ENCODE results near the gene LRR1. TPM values are rescaled to one million over a fixed set of nuclear protein-coding genes. Genes with fewer than 3 reads are reported as not detected.
"Not testable (repeated sequence)": the region's sequence is repeated elsewhere in the genome, so short reads cannot be mapped to it uniquely, and the experiment has no call there.

The LRR1 gene
- total RNA-seq: 7.0 TPM

- peak; percentile 88 for DNase-seq (ENCODE audit: low spot score)
Measured at GRCh38 chr14:49598485-49599300, at the start of gene LRR1. TSS of gene LRR1 (plus strand) at chr14:49598940. CDS start at chr14:49599021, 81 bp downstream.

DNA sequence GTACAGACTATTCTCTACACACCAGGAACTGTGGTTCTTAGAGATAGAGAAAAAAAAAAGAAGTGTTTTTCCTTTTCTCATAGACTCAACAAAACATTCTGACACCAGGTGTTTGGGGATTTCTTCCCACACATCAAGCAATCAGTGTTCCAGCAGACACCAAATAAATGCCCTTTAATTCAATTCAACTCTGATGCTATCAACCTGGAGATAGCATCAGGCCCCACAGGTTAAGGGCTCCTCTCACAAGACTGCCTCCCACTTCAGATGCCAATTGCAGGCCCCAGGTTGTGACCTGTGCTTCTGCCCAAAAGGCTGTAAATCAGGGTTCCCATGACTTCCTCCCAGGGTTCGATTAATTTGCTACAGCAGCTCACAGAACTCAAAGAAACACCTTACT lies 49.3 kb upstream of the LRR1 start:
- DNase-seq (ENCODE audit: low spot score): no peak

DNA sequence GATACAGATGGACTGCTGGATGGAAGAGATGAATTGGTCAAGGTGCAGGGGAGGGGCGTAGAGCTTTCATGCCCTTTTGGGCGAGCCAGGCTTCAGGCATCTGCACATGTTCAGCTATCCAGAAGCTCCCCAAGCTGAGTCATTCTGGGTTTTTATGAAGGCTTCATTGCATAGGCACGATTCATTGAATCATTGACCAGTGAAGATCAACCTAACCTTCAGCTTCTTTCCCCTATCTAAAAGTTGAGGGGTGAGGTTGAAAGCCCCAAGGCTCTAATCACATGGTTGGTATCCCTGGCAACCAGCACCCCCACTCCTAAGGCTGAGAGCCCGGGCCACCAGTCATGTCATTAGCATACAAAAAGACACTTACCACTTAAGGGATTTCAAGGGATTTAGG lies 48.9 kb upstream of the LRR1 start:
- DNase-seq (ENCODE audit: low spot score): no peak

DNA sequence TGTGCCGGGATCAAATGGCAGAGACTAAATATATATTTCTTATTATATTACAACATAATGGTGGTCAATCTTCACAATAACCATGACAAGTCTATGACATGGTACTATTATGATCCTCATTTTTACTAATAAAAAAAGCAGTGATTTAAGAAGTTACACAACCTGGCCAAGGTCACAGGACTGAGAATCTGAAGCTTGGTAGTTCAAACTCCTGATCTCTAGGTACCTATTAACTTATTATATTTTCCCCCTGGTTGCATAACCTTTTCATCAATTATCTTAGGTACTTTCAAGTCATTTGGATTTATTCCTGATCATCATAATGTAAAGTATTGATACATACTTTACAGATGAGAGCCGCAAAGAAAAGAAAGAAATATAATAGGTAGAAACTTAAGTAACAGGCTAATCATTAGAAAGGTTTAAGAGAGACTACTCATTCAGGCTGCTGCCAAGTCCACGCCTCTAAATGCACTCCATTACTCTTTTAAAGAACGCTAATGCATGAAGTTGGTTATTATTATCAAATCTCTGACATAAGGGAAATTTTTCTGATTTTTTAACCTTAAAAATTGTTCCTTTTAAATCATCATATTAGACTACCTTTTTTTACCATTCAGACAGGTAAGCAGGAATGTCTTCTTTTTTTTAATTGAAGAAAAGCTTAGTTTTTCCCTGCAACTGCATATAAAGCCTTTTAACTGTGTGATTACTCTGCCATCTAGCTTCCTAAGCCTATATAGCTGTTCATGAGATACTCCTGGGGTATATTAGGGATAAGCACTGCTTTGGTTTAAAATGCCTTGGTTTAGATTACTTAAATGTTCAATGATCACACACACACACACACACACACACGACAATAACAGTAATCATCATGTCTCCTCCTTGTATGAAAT lies 48.2 kb upstream of the LRR1 start:
- no peak for DNase-seq (ENCODE audit: low spot score)

DNA sequence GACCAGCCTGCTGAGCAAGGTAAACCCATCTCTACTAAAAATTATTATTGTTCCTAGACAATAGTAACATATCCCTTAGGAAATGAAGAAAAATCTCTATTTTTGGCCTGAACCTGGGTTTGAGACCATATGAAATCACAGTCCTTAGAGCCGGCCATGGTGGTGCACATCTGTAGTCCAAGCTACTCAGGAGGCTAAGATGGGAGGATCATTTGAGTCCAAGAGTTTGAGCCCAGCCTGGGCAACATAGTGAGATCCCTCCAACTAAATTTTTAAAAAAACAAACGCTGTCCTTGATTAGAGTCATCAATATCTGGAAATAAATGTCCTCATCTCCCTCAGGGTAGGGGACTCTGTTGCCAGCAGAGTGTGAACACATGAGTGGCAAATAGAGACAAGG lies 47.2 kb upstream of the LRR1 start:
- no peak for DNase-seq (ENCODE audit: low spot score)

DNA sequence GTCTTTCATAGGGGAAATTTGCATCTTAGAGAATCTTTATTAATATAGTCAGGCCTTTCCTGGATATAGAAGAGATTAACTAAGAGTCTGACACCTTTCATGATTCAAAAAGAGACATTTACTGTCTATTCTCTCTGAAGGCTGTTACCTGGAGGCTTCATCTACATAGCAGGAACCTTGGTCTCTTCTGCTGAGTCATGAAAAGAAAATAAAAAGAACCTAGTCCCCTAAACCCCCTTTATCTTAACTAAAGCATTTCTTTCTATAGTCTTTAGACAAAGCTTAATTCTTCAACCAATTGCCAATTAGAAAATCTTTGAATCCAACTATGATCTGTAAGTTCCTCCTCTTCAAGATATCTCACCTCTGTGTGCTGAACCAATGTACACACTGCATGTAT lies 45.6 kb upstream of the LRR1 start:
- no peak for DNase-seq (ENCODE audit: low spot score)

- no peak for DNase-seq (ENCODE audit: low spot score)
Measured at GRCh38 chr14:49553892-49554291, 44.8 kb upstream of the LRR1 start.

- DNase-seq (ENCODE audit: low spot score): no peak
Measured at GRCh38 chr14:49559979-49560768, 38.6 kb upstream of the LRR1 start.

DNA sequence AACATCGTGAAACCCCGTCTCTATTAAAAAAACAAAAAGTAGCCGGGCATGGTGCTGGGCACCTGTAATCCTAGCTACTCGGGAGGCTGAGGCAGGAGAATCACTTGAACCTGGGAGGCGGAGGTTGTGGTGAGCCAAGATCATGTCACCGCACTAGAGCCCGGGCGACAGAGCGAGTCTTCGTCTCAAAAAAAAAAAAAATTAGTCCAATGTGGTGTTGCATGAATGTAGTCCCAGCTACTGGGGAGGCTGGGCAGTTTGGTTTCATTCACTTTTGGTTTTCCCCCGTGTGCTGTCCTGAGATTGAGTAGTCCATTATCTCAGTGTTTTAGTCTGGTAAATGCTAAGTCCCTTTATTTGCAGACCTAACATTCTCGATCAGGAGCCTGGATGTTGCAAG lies 32.0 kb upstream of the LRR1 start:
- no peak for DNase-seq (ENCODE audit: low spot score)

GRCh38 chr14:49569281-49569680 lies 29.5 kb upstream of the LRR1 start:
- DNase-seq (ENCODE audit: low spot score): no peak

GRCh38 chr14:49574038-49574437 lies 24.7 kb upstream of the LRR1 start:
- DNase-seq (ENCODE audit: low spot score): no peak

DNA sequence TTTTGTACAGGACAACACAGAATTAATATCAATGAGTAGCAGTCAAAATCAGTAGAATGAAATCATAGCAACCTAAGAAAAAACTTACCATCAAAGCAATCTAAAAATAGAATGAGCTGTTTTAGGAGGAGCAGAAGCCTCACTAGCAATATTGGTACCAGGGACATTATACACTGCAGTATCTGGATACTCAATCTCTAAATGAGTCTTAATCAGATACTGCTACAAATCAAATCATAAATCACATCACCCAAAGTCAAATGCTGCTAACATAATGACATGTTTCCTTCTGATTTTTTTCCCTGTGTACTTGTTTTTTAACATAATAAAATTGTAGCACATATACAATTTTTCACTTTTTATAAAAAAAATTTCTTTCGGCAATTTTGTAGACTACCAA lies 20.6 kb upstream of the LRR1 start:
- DNase-seq (ENCODE audit: low spot score): no peak

- no peak for DNase-seq (ENCODE audit: low spot score)
Measured at GRCh38 chr14:49579841-49580240, 18.9 kb upstream of the LRR1 start.

GRCh38 chr14:49581209-49582112 lies 17.3 kb upstream of the LRR1 start:
- no peak for DNase-seq (ENCODE audit: low spot score)

DNA sequence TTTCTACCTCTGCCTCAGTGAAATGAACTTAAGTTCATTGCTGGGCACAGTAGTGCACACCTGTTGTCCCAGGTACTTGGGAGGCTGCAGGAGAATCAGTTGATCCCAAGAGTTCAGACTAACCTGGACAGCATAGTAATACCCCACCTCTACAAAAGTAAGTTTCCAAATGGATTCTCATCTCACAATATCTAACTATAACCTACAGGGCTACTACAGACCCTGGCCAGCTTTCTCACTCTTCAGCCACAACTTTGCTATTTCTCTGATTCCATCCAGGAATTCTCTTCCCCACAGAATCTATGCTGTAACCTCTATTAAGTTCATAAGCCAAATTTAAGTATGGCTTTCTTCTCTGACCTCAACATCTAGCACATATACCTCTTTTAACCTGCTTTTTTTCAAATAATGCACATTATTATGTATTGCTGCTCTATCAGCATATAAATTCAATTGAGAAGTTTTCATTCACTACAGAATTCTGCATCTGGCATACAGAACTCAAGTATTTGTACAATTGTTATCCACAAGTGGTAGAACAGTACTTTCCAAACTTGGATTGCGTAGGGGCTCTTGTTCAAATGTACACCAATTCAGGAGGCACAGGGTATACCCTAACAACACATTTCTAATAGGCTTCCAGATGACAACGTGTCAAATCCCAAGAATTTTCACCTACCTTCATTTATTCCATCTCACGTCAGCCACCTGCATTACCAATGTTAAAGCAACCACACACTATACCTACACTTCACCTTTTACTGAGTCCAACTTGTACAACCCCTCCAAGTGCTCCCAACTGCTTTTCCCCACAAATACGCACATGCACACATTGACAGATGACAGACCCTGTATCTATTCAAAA lies 16.4 kb upstream of the LRR1 start:
- DNase-seq (ENCODE audit: low spot score): no peak

- DNase-seq (ENCODE audit: low spot score): no peak
Measured at GRCh38 chr14:49583629-49584028, 15.1 kb upstream of the LRR1 start.

DNA sequence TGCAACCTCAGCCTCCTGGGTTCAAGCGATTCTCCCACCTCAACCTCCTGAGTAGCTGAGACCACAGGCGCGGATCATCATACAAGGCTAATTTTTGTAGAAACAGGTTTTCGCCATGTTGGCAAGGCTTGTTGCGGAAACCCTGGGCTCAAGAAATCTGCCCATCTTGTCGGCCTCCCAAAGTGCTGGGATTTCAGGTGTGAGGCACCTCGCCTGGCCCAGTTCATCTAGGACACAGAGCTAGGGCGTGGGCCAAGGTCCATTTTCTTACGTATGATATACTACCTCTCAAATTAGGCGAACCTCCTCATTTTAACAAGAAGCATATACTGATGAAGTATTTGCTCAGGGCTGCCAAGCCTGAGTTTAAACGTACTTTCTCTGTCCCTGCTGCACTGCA lies 14.7 kb upstream of the LRR1 start:
- no peak for DNase-seq (ENCODE audit: low spot score)

DNA sequence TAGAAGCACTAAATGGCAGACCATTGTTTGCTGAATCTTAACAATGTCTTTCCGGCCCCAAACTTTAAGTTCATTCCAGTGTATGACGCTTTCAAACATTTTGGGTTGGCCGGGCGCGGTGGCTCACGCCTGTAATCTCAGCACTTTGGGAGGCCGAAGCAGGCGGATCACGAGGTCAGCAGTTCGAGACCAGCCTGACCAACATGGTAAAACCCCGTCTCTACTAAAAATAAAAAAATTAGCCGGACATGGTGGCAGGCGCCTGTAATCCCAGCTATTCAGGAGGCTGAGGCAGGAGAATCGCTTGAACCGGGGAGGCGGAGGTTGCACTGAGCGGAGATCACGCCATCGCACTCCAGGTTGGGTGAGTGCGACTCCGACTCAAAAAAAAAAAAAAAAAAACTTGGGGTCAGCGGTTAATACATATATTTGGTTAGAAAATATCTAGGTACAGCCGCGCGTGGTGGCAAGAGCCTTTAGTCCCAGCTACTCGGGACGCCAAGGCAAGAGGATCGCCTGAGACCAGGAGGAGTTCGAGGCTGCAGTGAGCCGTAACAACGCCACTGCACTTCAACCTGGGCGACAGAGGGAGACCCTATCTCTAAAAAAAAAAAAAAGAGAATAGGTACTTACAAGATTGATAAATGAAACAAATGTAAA lies 13.6 kb upstream of the LRR1 start:
- DNase-seq (ENCODE audit: low spot score): not testable (repeated sequence)

All from mucosa of gallbladder (tissue), 1 donor.